Urinary bladder (tissue), 4 donors: ENCODE results near the gene FHL1. TPM values are rescaled to one million over a fixed set of nuclear protein-coding genes. Genes with fewer than 3 reads are reported as not detected.

Experiments
- DNase-seq: peaks from one replicate; pipeline ENCODE4 v3.0.0-alpha.2; 2015; ENCODE audit errors: extremely low spot score
- H3K27ac ChIP-seq: one replicate; pipeline ENCODE4 v1.5.1; 2013; ENCODE audit warnings: low read depth, mild to moderate bottlenecking, moderate library complexity
- H3K36me3 ChIP-seq: one replicate; pipeline ENCODE4 v1.6.1; 2013; ENCODE audit warnings: mild to moderate bottlenecking, moderate library complexity; ENCODE audit not compliant: insufficient read depth
- H3K4me1 ChIP-seq: one replicate; pipeline ENCODE4 v1.6.1; 2013; ENCODE audit warnings: mild to moderate bottlenecking, moderate library complexity; ENCODE audit not compliant: insufficient read depth
- H3K4me3 ChIP-seq: one replicate; pipeline ENCODE4 v1.5.1; 2013; ENCODE audit warnings: low read depth, low read length
- WGBS: extraction: QIAGEN DNeasy Blood & Tissue Kit; methylation state at CpG from one replicate; pipeline ENCODE4 v1.1.7; 2013; 5-methylcytosine and 5-hydroxymethylcytosine counted together
- polyA plus RNA-seq: library from polyadenylated mRNA; stranded (reverse); fragments of 200-250 nt; gene quantifications from one replicate; pipeline ENCODE4 v1.2.3, GENCODE V29; 2013
- total RNA-seq: library from RNA; depleted of rRNA; stranded (reverse); fragments of >200 nt; gene quantifications from one replicate; pipeline ENCODE4 v1.2.3, GENCODE V29; 2014
- donor health status: healthy with polysubstance abuse.
- donor health status: healthy.

Gene FHL1
- total and polyA plus RNA-seq, 2 donors = 578 to 736 TPM

- H3K4me1 ChIP-seq = no peaks in the 10 kb centered on the region
- no peak overlapping the region for H3K27ac ChIP-seq
- H3K4me3 ChIP-seq = no peak overlapping the region
- 27% methylated on average over 1 of the region's 1 CpG for WGBS
- no peak for DNase-seq
- H3K36me3 ChIP-seq = no peaks in the 10 kb centered on the region
Measured at GRCh38 chrX:136183917-136184316, 36.6 kb downstream of the FHL1 start.

GRCh38 chrX:136185401-136186022, 38.2 kb downstream of the FHL1 start:
- no peaks in the 10 kb centered on the region for H3K4me1 ChIP-seq
- no peak for DNase-seq

DNA sequence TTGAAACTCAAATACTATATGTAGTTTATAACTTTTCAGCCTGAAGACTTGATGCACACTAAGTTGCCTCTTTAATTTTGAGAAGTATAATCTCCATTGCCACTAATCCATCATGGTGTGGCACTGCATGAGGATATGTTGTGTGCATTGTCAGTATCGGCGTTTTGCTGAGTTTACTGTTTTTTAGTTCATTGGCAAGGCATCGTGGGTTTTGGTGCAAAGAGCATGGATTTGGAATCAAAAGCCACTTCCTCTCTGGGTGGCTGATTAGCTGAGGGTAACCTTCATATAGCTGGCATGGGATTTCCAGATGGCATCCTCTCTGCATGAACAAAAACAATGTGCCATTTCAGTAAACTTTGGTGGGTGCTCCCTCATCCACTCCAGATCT, 38.7 kb downstream of the FHL1 start:
- no peak overlapping the region for H3K4me3 ChIP-seq
- no peak overlapping the region for H3K27ac ChIP-seq
- WGBS = 27% methylated on average over 3 of the region's 3 CpGs
- no peaks in the 10 kb centered on the region for H3K4me1 ChIP-seq
- DNase-seq = no peak
- no peaks in the 10 kb centered on the region for H3K36me3 ChIP-seq

More at GRCh38 chrX:136185401-136186022, 38.2 kb downstream of the FHL1 start:
- Histone ChIP-seq H3K27ac (no peak overlapping the region), H3K36me3 (no peaks in the 10 kb centered on the region), H3K4me3 (no peak overlapping the region)
- 13% methylated on average over 8 of the region's 8 CpGs for WGBS

GRCh38 chrX:136189222-136189621, 41.9 kb downstream of the FHL1 start:
- Histone ChIP-seq H3K27ac (no peak overlapping the region), H3K4me3 (no peak overlapping the region), H3K36me3 (no peaks in the 10 kb centered on the region), H3K4me1 (no peaks in the 10 kb centered on the region)
- 34% methylated on average over 2 of the region's 2 CpGs for WGBS
- DNase-seq = no peak

DNA sequence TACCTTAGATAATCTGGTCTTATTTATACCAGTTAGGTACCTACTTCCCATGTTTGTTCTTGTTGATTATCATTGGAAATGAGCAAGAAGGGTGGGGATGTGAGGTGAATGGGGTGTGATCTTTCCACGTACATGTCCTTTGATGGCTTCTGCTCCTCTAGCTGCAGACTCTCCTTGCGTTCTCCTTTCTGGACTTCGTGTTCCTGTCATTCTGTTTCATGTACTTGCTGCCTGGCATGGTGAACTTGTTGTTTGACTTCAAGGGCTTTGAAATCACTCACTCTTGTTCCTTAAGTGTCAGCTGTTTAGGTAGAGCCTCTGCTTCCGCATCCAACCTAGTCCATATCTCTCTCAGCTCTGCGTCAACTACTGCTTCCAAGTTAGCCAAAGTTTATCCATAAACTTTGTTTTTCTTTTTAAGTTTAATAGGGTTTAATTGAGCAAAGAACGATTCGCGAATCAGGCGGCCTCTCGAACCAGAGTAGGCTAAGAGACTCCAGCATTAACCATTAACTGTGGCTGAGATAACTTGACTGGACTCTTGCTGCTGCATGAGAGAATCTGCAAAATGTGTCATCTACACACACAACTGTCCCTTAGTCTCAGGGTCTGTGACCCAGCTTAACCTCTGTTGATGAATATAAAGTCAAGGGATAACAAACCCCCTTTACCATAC, 42.8 kb downstream of the FHL1 start:
- no peaks in the 10 kb centered on the region for H3K4me1 ChIP-seq
- H3K27ac ChIP-seq = no peak overlapping the region

GRCh38 chrX:136191171-136191570, 43.8 kb downstream of the FHL1 start:
- Histone ChIP-seq H3K4me3 (no peak overlapping the region), H3K27ac (no peak overlapping the region), H3K4me1 (no peaks in the 10 kb centered on the region), H3K36me3 (no peaks in the 10 kb centered on the region)
- DNase-seq = no peak
- WGBS = 66% methylated on average over 6 of the region's 6 CpGs

More for the DNA sequence above, 42.8 kb downstream of the FHL1 start:
- H3K4me3 ChIP-seq = no peak overlapping the region
- no peaks in the 10 kb centered on the region for H3K36me3 ChIP-seq
- no peak for DNase-seq
- 50% methylated on average over 10 of the region's 10 CpGs for WGBS

DNA sequence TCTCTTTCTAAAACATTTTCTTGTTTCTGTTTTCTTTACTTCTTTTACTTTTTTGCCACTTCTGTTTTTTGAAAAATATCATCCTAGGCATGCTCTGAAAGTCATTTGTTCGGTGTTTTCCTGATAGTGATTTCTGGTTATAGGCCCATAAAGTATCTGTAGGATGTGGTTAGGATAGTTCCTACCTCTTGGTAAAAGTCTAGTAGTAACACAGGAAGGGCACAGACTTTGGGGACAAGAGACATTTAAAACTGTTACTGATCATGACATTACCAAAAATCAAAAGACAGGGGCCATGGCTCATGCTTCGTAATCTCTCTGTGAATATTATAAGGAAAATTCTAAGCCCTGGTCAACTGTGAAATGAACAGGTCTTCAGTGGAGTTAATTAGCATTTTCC, 44.8 kb downstream of the FHL1 start:
- DNase-seq = no peak
- WGBS = 86% methylated on average over 2 of the region's 2 CpGs
- Histone ChIP-seq H3K36me3 (no peaks in the 10 kb centered on the region), H3K4me1 (no peaks in the 10 kb centered on the region), H3K27ac (no peak overlapping the region), H3K4me3 (no peak overlapping the region)

DNA sequence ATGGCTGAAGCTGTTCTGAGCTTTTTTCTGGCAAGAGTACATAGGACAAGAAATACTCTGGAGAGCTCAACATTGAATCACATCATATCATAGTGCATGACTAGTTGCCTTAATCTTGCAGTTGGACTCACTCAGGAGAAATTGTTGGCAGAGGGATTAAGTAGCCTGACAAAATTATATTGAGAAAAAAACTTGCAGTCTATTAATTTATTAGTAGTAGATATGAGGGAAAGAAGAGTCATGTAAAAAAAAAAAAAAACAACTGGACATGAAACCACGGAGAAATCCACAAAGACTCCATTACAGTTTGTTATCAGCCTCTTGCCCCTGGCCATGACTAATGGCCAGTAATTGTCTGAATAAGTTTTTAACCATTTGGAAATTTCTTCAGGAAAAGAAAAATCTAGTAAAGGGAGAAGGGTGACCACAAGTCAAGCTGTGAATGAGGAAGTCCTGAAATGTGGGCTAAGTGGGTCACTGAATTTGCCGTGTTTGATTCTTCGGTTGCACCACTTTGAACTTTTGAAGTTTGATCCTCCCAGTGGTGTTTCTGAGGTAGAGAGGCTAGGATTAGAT, 45.6 kb downstream of the FHL1 start:
- Histone ChIP-seq H3K4me3 (no peak overlapping the region), H3K36me3 (no peaks in the 10 kb centered on the region), H3K27ac (no peak overlapping the region), H3K4me1 (no peaks in the 10 kb centered on the region)
- 59% methylated on average over 3 of the region's 3 CpGs for WGBS
- no peak for DNase-seq

- WGBS = 53% methylated on average over 4 of the region's 4 CpGs
- no peak for DNase-seq
- Histone ChIP-seq H3K36me3 (no peaks in the 10 kb centered on the region), H3K4me3 (no peak overlapping the region), H3K4me1 (no peaks in the 10 kb centered on the region), H3K27ac (no peak overlapping the region)
Measured at GRCh38 chrX:136193771-136194170, 46.4 kb downstream of the FHL1 start.

- Histone ChIP-seq H3K4me1 (no peaks in the 10 kb centered on the region), H3K4me3 (no peak overlapping the region), H3K36me3 (no peaks in the 10 kb centered on the region), H3K27ac (no peak overlapping the region)
- 95% methylated on average over 2 of the region's 2 CpGs for whole genome bisulfite sequencing
- DNase-seq = no peak
Measured at GRCh38 chrX:136194536-136194935, 47.2 kb downstream of the FHL1 start.

DNA sequence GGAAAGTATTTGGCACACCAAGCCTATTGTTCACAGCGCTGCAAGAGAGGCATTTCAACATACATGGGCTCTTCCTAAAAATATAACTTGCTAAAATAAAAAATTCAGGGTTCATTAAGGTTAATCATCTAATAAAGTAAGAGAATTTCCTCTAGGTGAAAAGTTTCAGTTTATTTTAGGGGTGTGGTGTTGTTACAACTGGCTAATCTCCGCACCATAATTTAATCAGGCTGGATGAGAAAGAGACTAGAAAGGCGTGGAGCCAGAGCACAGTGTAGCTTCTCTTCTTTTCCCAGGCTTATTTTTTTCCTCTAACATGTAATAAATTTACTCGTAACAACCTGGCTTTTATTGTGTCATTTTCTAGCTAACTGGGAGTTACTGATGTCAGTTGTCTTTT, 47.9 kb downstream of the FHL1 start:
- no peak overlapping the region for H3K4me3 ChIP-seq
- no peak overlapping the region for H3K27ac ChIP-seq
- WGBS = 40% methylated on average over 4 of the region's 4 CpGs
- DNase-seq = no peak
- no peaks in the 10 kb centered on the region for H3K4me1 ChIP-seq
- H3K36me3 ChIP-seq = no peaks in the 10 kb centered on the region

GRCh38 chrX:136196691-136197155, 49.4 kb downstream of the FHL1 start:
- WGBS = 30% methylated on average over 7 of the region's 7 CpGs
- H3K36me3 ChIP-seq = no peaks in the 10 kb centered on the region
- no peaks in the 10 kb centered on the region for H3K4me1 ChIP-seq
- H3K4me3 ChIP-seq = no peak overlapping the region
- no peak overlapping the region for H3K27ac ChIP-seq
- no peak for DNase-seq

DNA sequence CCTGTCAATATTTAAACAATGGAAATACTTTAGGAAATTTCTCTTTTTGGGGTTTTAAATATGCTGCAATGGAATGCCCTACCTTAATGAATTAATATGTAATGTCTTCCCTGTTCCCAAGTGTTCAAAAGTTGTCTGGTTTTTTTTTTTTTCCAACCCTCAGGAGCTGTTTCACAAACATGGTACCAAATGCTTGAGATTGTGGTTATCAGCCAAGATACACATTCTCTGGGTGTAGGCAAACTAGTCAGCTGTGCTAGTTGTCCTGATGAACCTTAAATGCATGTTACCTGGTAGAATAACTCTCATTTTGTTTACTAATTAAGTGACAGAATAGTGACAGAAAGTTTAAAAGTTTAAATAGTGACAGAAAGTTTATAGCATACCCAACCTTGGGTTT, 50.7 kb downstream of the FHL1 start:
- Histone ChIP-seq H3K4me3 (peak overlapping the region; percentile 22), H3K36me3 (no peaks in the 10 kb centered on the region), H3K4me1 (no peaks in the 10 kb centered on the region), H3K27ac (no peak overlapping the region)
- no peak for DNase-seq

GRCh38 chrX:136198678-136199243, 51.4 kb downstream of the FHL1 start:
- peak overlapping the region; percentile 18 for H3K27ac ChIP-seq
- DNase-seq = no peak
- no peaks in the 10 kb centered on the region for H3K36me3 ChIP-seq
- H3K4me3 ChIP-seq = peak overlapping the region; percentile 22
- no peaks in the 10 kb centered on the region for H3K4me1 ChIP-seq
- WGBS = 43% methylated on average over 6 of the region's 6 CpGs
